ENCODE data around the gene PCIF1. TPM values are rescaled to one million over a fixed set of nuclear protein-coding genes. Genes with fewer than 3 reads are reported as not detected.
A peak's percentile ranks its signal among the peaks of the same experiment; 100 is the strongest.

The PCIF1 gene
- total RNA-seq, 1 donor, result 9.1 TPM

DNA sequence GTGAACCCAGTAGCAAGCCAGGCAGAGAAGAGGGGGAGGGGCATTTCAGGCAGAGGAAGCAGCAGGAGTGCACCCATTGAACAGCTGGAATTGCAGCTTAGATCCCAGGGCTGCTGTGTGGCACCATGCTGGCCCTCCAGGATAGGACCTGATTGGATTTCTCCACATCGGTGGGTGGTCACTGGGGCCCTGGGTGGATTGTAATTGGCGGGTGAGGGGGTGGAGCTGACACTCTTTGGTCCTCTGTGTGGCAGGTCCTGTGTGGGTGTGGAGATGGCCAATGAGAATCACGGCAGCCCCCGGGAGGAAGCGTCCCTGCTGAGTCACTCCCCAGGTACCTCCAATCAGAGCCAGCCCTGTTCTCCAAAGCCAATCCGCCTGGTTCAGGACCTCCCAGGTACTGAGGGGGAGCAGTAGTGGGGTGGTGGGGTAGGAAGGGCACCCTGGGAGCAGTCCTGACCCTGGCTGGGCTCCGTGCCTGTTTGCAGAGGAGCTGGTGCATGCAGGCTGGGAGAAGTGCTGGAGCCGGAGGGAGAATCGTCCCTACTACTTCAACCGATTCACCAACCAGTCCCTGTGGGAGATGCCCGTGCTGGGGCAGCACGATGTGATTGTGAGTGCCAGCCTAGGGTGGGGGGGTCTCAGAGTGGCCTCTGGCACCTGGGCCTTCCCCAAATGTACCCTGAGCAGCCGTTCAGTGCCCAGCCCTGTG lies 4.4 kb downstream of the PCIF1 start:
- no peak for DNase-seq (ENCODE audit: low read depth)
- TF ChIP-seq, protein P1, sequence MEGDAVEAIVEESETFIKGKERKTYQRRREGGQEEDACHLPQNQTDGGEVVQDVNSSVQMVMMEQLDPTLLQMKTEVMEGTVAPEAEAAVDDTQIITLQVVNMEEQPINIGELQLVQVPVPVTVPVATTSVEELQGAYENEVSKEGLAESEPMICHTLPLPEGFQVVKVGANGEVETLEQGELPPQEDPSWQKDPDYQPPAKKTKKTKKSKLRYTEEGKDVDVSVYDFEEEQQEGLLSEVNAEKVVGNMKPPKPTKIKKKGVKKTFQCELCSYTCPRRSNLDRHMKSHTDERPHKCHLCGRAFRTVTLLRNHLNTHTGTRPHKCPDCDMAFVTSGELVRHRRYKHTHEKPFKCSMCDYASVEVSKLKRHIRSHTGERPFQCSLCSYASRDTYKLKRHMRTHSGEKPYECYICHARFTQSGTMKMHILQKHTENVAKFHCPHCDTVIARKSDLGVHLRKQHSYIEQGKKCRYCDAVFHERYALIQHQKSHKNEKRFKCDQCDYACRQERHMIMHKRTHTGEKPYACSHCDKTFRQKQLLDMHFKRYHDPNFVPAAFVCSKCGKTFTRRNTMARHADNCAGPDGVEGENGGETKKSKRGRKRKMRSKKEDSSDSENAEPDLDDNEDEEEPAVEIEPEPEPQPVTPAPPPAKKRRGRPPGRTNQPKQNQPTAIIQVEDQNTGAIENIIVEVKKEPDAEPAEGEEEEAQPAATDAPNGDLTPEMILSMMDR (IDR thresholded peaks at IDR 0.05; ENCODE audit: insufficient read depth, low read depth, low read length), result no peak
- H3K4me3 ChIP-seq (ENCODE audit: low read depth, low read length), result no peak overlapping the region

- no peak for DNase-seq (ENCODE audit: low read depth)
Observed at GRCh38 chr20:45940053-45940452, 5.6 kb downstream of the PCIF1 start.

DNA sequence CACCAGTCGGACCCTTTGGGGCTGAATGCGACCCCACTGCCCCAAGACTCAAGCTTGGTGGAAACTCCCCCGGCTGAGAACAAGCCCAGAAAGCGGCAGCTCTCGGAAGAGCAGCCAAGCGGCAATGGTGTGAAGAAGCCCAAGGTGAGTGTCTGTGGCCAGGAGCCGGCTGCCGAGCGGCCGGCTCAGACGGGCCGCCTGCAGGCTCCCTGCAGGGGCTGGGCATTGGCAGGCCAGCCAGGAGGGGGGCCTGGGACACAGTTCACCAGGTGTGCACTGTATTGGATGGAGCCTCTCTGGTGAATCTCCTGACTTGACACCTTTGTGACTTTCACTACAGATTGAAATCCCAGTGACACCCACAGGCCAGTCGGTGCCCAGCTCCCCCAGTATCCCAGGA lies 6.0 kb downstream of the PCIF1 start:
- TF ChIP-seq, protein P1 (IDR thresholded peaks at IDR 0.05; ENCODE audit: insufficient read depth, low read depth, low read length), result no peak
- DNase-seq (ENCODE audit: low read depth), result no peak
- H3K4me3 ChIP-seq (ENCODE audit: low read depth, low read length), result no peak overlapping the region

More at GRCh38 chr20:45940053-45940452, 5.6 kb downstream of the PCIF1 start:
- TF ChIP-seq, protein P1 (IDR thresholded peaks at IDR 0.05; ENCODE audit: insufficient read depth, low read depth, low read length), result no peak
- no peak overlapping the region for H3K4me3 ChIP-seq (ENCODE audit: low read depth, low read length)

DNA sequence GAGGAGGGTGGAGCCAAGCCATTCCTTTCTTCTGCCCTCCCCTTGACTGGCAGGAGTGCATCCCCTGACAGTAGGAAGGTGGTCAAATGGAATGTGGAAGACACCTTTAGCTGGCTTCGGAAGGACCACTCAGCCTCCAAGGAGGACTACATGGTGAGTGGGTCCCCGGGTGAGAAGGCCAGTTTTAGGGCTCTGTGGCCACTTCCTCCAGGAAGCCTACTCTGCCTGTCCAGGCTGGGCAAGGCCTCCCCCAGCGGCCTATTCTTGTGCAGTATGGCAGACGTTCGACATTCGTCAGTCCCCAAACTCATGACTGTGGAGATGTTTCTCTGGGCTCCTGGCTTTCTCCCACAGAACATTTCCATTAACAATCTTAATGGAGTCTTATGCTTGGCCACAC lies 9.1 kb downstream of the PCIF1 start:
- H3K4me3 ChIP-seq (ENCODE audit: low read depth, low read length), result no peak overlapping the region
- TF ChIP-seq, protein P1 (IDR thresholded peaks at IDR 0.05; ENCODE audit: insufficient read depth, low read depth, low read length), result no peak
- DNase-seq (ENCODE audit: low read depth), result no peak

GRCh38 chr20:45944151-45944964 lies 9.9 kb downstream of the PCIF1 start:
- peak; percentile 40 for DNase-seq (ENCODE audit: low read depth)
- TF ChIP-seq, protein P1 (IDR thresholded peaks at IDR 0.05; ENCODE audit: insufficient read depth, low read depth, low read length), result no peak
- H3K4me3 ChIP-seq (ENCODE audit: low read depth, low read length), result no peak overlapping the region

- DNase-seq (ENCODE audit: low read depth), result no peak
- TF ChIP-seq, protein P1 (IDR thresholded peaks at IDR 0.05; ENCODE audit: insufficient read depth, low read depth, low read length), result no peak
- H3K4me3 ChIP-seq (ENCODE audit: low read depth, low read length), result no peak overlapping the region
Observed at GRCh38 chr20:45944965-45945677, 10.6 kb downstream of the PCIF1 start.
